Thymus (tissue), 11 donors: Measurements from ENCODE around the gene DYNLT1. TPM values are rescaled to one million over a fixed set of nuclear protein-coding genes. Genes with fewer than 3 reads are reported as not detected.
A peak's percentile ranks its signal among the peaks of the same experiment; 100 is the strongest.
"Not testable (repeated sequence)": the region's sequence is repeated elsewhere in the genome, so short reads cannot be mapped to it uniquely, and the experiment has no call there.

Source experiments
- DNase-seq, 9 donors: peaks; one replicate each; pipeline ENCODE4 v3.0.0-alpha.2; 2013; ENCODE audit warnings: low spot score in 9 of 9, low read depth in 6 of 9, missing footprints in 1 of 9
- H3K27ac ChIP-seq, 2 donors: one replicate each; pipeline ENCODE4 v1.5.1; 2013; ENCODE audit warnings: control low read depth in 1 of 2, low read depth in 1 of 2, low read length in 1 of 2, mild to moderate bottlenecking in 1 of 2, moderate library complexity in 1 of 2
- H3K27me3 ChIP-seq, 2 donors: one replicate each; pipeline ENCODE4 v1.5.1; 2013; ENCODE audit warnings: low read length in 1 of 2; ENCODE audit not compliant: control insufficient read depth in 2 of 2, insufficient read depth in 1 of 2
- H3K36me3 ChIP-seq, 2 donors: one replicate each; pipeline ENCODE4 v1.5.1; 2013; ENCODE audit warnings: low read length in 1 of 2, mild to moderate bottlenecking in 1 of 2, moderate library complexity in 1 of 2; ENCODE audit not compliant: control insufficient read depth in 2 of 2, insufficient read depth in 2 of 2
- H3K4me1 ChIP-seq, 2 donors: one replicate each; pipeline ENCODE4 v1.5.1; 2013; ENCODE audit warnings: low read length in 2 of 2; ENCODE audit not compliant: control insufficient read depth in 2 of 2, insufficient read depth in 2 of 2
- H3K4me3 ChIP-seq, 2 donors: one replicate each; pipeline ENCODE4 v1.5.1; 2013; ENCODE audit warnings: low read length in 2 of 2, control low read depth in 1 of 2, mild to moderate bottlenecking in 1 of 2
- H3K9me3 ChIP-seq, 2 donors: one replicate each; pipeline ENCODE4 v1.5.1; 2013; ENCODE audit warnings: low read length in 1 of 2, mild to moderate bottlenecking in 1 of 2; ENCODE audit not compliant: control insufficient read depth in 2 of 2, insufficient read depth in 1 of 2
- WGBS: extraction: QIAGEN DNeasy Blood & Tissue Kit; methylation state at CpG from one replicate; pipeline ENCODE4 v1.1.7; 2013; 5-methylcytosine and 5-hydroxymethylcytosine counted together
- polyA plus RNA-seq: library from polyadenylated mRNA; stranded (reverse); fragments of 200-250 nt; gene quantifications from one replicate; pipeline ENCODE4 v1.2.3, GENCODE V29; 2013
- total RNA-seq: library from RNA; stranded (reverse); fragments of 120-200 nt; gene quantifications from one replicate; pipeline ENCODE4 v1.2.4, GENCODE V29; 2013
- donor health status: healthy.

The DYNLT1 gene
- total and polyA plus RNA-seq, 2 donors: 46.1 to 248 TPM

GRCh38 chr6:158609455-158610155 is 34.9 kb downstream of the DYNLT1 start:
- no peak for DNase-seq
- Histone ChIP-seq H3K4me3 (no peak overlapping the region), H3K36me3 (peaks cover 57 to 75% of the 10 kb centered on the region in 2 donors)

GRCh38 chr6:158608221-158608620 is 36.3 kb downstream of the DYNLT1 start:
- no peak overlapping the region for H3K4me3 ChIP-seq
- no peak overlapping the region for H3K27ac ChIP-seq
- no peak for DNase-seq
- no peaks in the 10 kb centered on the region for H3K27me3 ChIP-seq
- over 99% methylated on average over 12 of the region's 12 CpGs for WGBS
- H3K4me1 ChIP-seq: no peaks in the 10 kb centered on the region
- peaks cover 57 to 76% of the 10 kb centered on the region in 2 donors for H3K36me3 ChIP-seq
- no peaks in the 10 kb centered on the region for H3K9me3 ChIP-seq

More at GRCh38 chr6:158609455-158610155, 34.9 kb downstream of the DYNLT1 start:
- WGBS: 97% methylated on average over 13 of the region's 13 CpGs
- no peak overlapping the region for H3K27ac ChIP-seq
- no peaks in the 10 kb centered on the region for H3K9me3 ChIP-seq
- no peaks in the 10 kb centered on the region for H3K27me3 ChIP-seq
- H3K4me1 ChIP-seq: no peaks in the 10 kb centered on the region

DNA sequence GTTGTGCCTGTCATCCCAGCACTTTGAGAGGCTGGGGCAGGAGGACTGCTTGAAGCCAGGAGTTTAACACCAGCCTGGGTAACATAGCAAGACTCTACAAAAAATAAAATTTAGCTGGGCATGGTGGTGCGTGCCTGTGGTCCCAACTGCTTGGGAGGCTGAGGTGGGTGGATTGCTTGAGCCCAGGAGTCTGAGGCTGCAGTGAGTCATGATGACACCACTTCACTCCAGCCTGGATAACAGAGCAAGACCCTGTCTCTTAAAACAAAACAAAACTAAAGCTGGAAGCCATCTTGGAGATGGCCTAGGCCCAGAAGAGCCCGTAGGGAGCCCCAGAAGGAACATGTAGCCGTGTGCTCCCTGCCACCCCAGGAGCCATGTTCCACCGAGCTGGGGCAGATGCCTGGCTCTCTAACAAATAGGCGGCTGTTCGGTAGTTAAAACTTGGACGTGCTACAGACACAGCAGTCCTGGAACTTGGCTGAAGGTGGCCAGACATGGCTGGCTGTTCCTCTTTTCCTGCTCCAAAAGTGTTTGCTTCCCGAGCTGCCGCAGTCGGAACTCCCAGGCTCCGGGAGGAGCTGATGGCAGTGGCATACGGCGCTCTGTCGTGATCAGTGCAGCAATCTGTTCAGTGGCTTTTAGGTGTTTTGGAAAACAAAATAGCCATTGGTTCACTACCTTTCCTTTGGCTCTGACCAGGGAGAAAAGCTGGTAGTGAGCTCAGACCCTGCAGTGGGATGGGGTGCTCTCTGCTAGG is 37.0 kb downstream of the DYNLT1 start:
- DNase-seq: no peak
- H3K36me3 ChIP-seq: peaks cover 57 to 75% of the 10 kb centered on the region in 2 donors
- no peaks in the 10 kb centered on the region for H3K9me3 ChIP-seq
- 98% methylated on average over 14 of the region's 14 CpGs for WGBS
- no peak overlapping the region for H3K27ac ChIP-seq
- no peaks in the 10 kb centered on the region for H3K4me1 ChIP-seq
- H3K27me3 ChIP-seq: no peaks in the 10 kb centered on the region
- no peak overlapping the region for H3K4me3 ChIP-seq

DNA sequence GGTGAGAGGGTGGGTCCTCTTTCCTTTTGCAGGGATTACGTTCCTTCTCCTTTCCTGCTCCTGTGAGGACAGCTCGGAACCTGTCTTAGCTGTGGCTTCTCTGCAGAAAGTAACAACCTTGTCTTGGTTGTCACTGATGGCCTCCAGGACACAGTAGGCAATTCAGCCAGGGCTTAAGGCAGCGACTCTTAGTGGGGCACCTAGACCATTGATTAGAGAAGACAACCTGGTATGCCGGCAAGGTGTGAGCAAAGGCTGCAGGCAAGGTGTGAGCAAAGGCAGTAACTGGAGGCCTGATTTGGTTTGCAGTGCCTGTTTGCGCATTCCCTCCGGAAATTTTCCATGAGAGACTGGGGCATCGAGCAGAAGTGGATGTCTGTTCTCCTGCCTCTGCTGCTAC is 37.6 kb downstream of the DYNLT1 start:
- Histone ChIP-seq H3K9me3 (no peaks in the 10 kb centered on the region), H3K4me3 (no peak overlapping the region), H3K4me1 (no peaks in the 10 kb centered on the region), H3K27ac (no peak overlapping the region), H3K27me3 (no peaks in the 10 kb centered on the region), H3K36me3 (peaks cover 53 to 70% of the 10 kb centered on the region in 2 donors)
- DNase-seq: no peak
- 99% methylated on average over 7 of the region's 7 CpGs for WGBS

DNA sequence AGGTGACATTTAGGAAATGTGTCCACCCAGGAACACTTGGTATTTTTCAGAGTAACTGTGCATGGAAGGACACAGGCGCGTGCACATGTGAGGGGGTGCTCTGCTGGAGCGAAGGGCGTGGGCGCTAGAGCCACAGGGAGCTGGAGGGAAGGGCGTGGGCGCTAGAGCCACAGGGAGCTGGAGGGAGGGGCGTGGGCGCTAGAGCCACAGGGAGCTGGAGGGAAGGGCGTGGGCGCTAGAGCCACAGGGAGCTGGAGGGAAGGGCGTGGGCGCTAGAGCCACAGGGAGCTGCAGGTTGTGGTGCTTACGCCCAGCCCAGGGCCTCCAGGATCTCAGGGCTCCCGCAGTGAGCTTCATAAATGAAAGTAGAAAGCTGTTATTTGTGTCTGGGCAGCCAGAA is 38.5 kb downstream of the DYNLT1 start:
- H3K9me3 ChIP-seq, H3K4me3 ChIP-seq, DNase-seq, H3K27me3 ChIP-seq, H3K27ac ChIP-seq, H3K4me1 ChIP-seq: not testable (repeated sequence)
- H3K36me3 ChIP-seq: peaks cover 47 to 65% of the 10 kb centered on the region in 2 donors
- WGBS: 98% methylated on average over 15 of the region's 15 CpGs

GRCh38 chr6:158605266-158605878 is 39.2 kb downstream of the DYNLT1 start:
- Histone ChIP-seq H3K4me1 (no peaks in the 10 kb centered on the region), H3K9me3 (no peaks in the 10 kb centered on the region), H3K27me3 (no peaks in the 10 kb centered on the region), H3K36me3 (peaks cover 41 to 59% of the 10 kb centered on the region in 2 donors), H3K4me3 (no peak overlapping the region), H3K27ac (no peak overlapping the region)
- peak in 6 of 9 donors; percentile 25 to 67 (median 52) for DNase-seq
- WGBS: 70% methylated on average over 13 of the region's 13 CpGs

DNA sequence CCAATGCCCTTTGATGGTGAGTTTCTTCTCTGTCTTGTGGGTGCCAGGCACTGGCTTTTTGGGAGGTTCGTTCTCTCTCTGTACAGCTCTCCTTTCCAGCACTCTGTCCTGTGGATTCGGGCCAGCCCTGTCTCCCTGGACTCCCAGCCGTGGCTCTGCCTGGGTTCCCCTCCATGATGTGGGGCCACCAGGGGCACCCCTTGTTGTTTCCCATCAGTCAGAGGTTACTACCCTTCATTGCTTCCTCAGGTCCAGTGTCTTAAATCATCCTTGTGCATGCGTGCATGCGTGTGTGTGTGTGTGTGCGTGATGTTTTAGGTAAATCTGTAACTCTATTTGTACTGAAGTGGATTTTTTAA is 40.5 kb downstream of the DYNLT1 start:
- H3K4me3 ChIP-seq: no peak overlapping the region
- no peak overlapping the region for H3K27ac ChIP-seq
- H3K4me1 ChIP-seq: no peaks in the 10 kb centered on the region
- WGBS: 98% methylated on average over 6 of the region's 6 CpGs
- DNase-seq: no peak
- H3K36me3 ChIP-seq: peaks cover 37 to 55% of the 10 kb centered on the region in 2 donors
- no peaks in the 10 kb centered on the region for H3K27me3 ChIP-seq
- H3K9me3 ChIP-seq: no peaks in the 10 kb centered on the region

GRCh38 chr6:158603261-158604047 is 41.1 kb downstream of the DYNLT1 start:
- Histone ChIP-seq H3K27me3 (no peaks in the 10 kb centered on the region), H3K9me3 (no peaks in the 10 kb centered on the region), H3K36me3 (peaks cover 36 to 54% of the 10 kb centered on the region in 2 donors), H3K27ac (no peak overlapping the region), H3K4me3 (no peak overlapping the region), H3K4me1 (no peaks in the 10 kb centered on the region)
- 97% methylated on average over 15 of the region's 15 CpGs for WGBS
- DNase-seq: no peak
